GM21619 (cell line): ENCODE measurements around the gene SH2D5.

ENCODE experiments used
- ATAC-seq: cut with Tn5 transposase; IDR thresholded peaks from one replicate; pipeline ENCODE4 v1.9.1; 2021; ENCODE audit not compliant: unreplicated experiment

SH2D5 gene

DNA sequence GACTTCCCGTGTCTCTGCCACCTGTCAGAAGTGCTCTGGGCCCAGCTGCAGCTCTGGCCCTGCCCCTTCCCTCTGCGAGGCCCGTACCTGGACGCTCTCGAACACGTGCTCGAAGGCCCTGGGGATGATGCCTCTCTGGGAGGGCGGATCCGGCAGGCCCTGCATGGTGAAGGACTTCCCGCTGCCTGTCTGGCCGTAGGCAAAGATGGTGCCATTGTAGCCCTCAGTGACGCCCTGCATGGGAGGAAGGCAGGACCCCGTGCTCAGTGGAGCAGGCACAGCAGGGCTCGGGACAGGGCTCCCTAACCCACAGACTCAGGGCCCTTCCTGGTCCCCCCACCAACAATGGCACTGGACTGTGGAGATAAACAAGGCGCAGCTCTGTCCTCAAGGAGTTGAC, 17.1 kb downstream of the SH2D5 start:
- no peak for ATAC-seq

GRCh38 chr1:20713440-20713839, 19.1 kb downstream of the SH2D5 start:
- ATAC-seq = no peak

- ATAC-seq = no peak
Measured at GRCh38 chr1:20712215-20712577, 20.3 kb downstream of the SH2D5 start.

- ATAC-seq = no peak
Measured at GRCh38 chr1:20711285-20712214, 21.0 kb downstream of the SH2D5 start.

DNA sequence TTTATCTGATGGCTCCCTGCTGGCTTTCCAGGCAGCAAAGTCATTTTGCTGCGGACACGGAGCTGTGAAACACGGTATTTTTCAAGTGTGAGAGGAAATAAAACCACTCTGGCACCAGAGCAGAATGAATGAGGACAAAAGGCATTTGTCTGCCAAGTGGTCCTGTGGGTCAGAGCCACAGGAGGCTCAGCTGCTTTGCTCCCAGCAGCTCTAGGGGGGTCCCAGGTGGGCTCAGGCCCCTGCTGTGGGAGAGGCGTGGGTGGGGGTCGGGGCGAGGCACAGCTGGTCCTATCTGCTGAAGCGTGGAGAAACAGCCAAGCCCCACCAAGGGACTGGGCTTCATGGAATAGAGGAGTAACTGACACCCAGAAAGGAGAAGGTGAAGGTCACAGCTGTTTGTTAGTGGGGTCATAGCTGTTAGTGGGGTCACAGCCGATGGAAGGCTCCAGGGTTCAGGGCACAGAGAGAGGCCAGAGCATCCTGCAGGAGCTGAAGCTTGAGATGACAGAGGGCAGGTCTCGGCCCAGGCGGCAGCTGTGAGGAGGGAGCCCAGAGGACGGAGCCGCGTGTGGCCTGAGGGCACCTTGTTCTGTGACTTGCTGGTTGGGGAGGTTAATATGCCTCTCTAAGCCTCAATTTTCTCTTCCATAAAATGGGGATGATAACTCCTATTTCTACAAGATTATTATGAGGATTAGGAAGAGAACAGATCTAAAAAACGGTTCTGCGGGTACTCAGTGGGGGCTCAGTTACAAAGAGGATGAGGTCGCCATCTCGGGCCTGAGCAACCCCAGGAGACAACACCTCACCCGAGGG, 21.8 kb downstream of the SH2D5 start:
- no peak for ATAC-seq

GRCh38 chr1:20709868-20710267, 22.6 kb downstream of the SH2D5 start:
- ATAC-seq = no peak

- ATAC-seq = no peak
Measured at GRCh38 chr1:20708891-20709290, 23.6 kb downstream of the SH2D5 start.

GRCh38 chr1:20708057-20708456, 24.4 kb downstream of the SH2D5 start:
- no peak for ATAC-seq

- no peak for ATAC-seq
Measured at GRCh38 chr1:20706841-20707240, 25.7 kb downstream of the SH2D5 start.

- ATAC-seq = no peak
Measured at GRCh38 chr1:20705203-20705755, 27.2 kb downstream of the SH2D5 start.

- no peak for ATAC-seq
Measured at GRCh38 chr1:20704390-20705202, 27.9 kb downstream of the SH2D5 start.

DNA sequence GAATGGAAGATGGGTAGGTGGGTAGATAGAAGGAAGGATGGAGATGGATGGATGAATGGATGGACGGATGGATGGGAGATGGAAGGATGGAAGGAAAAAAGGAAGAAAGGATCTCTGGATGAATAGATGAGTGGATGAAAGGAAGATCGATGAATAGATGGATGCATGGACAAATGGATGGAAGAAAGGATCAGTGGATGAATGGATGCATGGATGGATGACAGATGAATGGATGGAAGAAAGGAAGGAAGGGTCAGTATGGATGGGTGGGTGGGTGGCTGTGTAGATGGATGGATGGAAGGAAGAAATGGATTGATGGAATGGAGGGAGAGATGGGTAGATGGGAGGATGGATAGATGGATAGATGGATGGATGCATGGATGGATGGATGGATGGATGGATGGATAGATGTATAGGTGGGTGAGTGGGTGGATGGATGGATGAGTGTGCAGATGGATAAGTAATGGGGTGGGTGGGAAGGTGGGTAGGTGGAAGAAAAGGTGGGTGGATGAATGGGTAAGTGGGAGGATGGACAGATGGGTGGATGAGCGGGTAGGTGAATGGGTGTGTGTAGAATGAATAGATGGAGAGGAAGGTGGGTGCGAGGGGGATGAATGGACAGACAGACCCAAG, 29.3 kb downstream of the SH2D5 start:
- no peak for ATAC-seq

- ATAC-seq = no peak
Measured at GRCh38 chr1:20702416-20702815, 30.1 kb downstream of the SH2D5 start.

GRCh38 chr1:20701847-20702246, 30.7 kb downstream of the SH2D5 start:
- ATAC-seq = no peak

DNA sequence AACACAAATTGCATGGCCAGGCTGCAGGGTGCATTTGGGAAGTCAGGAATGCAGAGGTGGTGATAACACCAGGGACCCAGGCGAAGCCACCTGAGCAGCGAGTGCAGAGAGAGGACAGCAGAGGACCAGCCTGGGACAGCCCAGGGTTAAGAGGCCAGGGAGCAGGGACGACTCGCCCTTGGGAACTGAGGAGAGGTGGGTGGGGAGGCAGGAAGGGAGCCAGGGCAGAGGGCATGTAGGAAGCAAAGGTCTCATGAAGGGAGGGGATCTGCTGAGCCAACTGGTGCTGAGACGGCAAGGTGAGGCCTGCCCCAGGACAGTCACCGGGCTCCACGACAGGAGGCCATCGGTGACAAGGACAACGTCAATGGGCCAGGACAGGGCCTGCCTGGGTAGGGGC, 31.1 kb downstream of the SH2D5 start:
- ATAC-seq = no peak

DNA sequence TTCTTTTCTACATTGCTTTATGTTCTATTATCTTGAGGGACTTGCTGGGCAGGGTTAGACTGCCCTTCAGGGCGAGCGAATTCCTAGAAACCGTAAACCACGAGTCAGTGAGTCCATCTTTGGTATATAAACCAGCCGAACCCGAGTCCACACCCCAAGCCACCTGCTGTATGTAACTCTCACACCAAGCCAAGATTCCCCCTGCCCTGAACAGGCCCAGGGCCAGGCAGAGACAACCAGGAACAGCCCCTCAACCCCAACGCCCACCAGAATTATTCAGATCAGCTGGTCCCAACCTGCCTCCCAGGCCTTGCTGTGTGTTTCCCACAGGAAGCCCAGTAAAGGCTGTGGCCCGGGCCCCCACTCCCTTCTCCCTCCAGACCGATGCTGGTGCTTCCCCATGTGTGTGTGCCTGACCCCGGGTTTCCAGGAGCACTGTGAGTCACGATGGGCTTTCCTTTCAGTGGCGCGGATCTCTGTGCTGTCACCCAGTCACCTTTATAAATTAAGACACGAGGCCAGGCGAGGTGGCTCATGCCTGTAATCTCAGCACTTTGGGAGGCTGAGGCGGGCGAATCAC, 31.8 kb downstream of the SH2D5 start:
- ATAC-seq = no peak

DNA sequence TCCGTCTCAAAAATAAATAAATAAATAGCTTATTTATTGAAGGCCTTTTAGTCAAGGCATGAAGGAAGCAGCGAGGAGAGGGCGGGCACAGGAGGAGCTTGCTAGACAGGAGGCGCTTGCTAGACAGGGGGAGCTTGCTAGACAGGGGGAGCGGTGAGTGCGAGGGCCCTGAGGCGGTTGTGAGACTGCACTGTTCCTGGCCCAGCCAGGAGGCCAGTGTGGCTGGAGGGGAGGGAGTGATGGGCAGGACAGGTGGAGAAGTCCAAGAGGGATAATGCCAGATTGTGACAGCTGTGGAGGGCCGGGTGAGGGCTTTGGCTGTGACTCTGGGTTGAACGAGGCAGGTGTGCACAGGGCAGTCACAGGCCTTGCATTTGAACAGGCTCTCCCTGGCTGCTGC, 32.9 kb downstream of the SH2D5 start:
- no peak for ATAC-seq

GRCh38 chr1:20698195-20698910, 34.1 kb downstream of the SH2D5 start:
- no peak for ATAC-seq

DNA sequence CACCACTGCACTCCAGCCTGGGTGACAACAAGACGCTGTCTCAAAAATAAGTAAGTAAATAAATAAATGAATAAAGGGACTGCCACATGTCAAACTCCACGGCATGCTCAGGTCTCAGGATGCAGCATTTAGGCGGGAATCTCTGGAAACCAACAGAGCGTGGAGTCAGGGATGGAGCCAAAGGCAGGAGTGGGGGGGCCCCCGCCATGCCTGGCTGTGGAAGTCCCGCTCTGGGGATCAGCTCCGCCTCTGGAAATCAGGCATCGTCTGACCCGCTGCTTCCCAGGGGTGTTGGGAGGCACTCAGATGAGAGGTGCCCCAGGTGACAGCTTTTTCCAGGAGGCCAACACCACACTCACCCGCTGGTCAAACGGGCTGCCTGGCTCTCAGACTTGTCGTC, 34.9 kb downstream of the SH2D5 start:
- ATAC-seq = no peak
